H9 (cell line): ENCODE measurements around the gene NCS1. TPM values are rescaled to one million over a fixed set of nuclear protein-coding genes. Genes with fewer than 3 reads are reported as not detected.

Source experiments
- DNase-seq: peaks from one replicate; pipeline ENCODE4 v3.0.0-alpha.2; 2017
- H2AFZ ChIP-seq: one replicate; pipeline ENCODE4 v1.6.1; 2013; ENCODE audit warnings: mild to moderate bottlenecking, low read length, control low read depth, moderate library complexity
- H2AK5ac ChIP-seq: 2 replicates; pipeline ENCODE4 v1.6.1; 2013; ENCODE audit warnings: low read length, control low read depth, mixed read lengths; ENCODE audit not compliant: insufficient read length
- H2BK120ac ChIP-seq: one replicate; pipeline ENCODE4 v1.6.1; 2013; ENCODE audit warnings: low read depth, mild to moderate bottlenecking, low read length, control low read depth, inconsistent platforms; ENCODE audit not compliant: poor library complexity, severe bottlenecking
- H2BK12ac ChIP-seq: 2 replicates; pipeline ENCODE4 v1.6.1; 2013; ENCODE audit warnings: low read length, control low read depth, mixed read lengths, low read depth; ENCODE audit not compliant: insufficient read length
- H2BK15ac ChIP-seq: 2 replicates; pipeline ENCODE4 v1.6.1; 2013; ENCODE audit warnings: low read depth, low read length, control low read depth
- H2BK20ac ChIP-seq: one replicate; pipeline ENCODE4 v1.6.1; 2013; ENCODE audit warnings: low read depth, mild to moderate bottlenecking, low read length, control low read depth, inconsistent platforms; ENCODE audit not compliant: poor library complexity, severe bottlenecking
- H2BK5ac ChIP-seq: 2 replicates; pipeline ENCODE4 v1.6.1; 2013; ENCODE audit warnings: low read length, control low read depth, mixed read lengths; ENCODE audit not compliant: insufficient read length
- H3K14ac ChIP-seq: 2 replicates; pipeline ENCODE4 v1.6.1; 2013; ENCODE audit warnings: low read length, control low read depth; ENCODE audit not compliant: insufficient read depth
- H3K18ac ChIP-seq: 2 replicates; pipeline ENCODE4 v1.6.1; 2013; ENCODE audit warnings: low read depth, mild to moderate bottlenecking, mixed read lengths, low read length, control low read depth; ENCODE audit not compliant: insufficient read length
- H3K23ac ChIP-seq: 2 replicates; pipeline ENCODE4 v1.6.1; 2013; ENCODE audit warnings: low read length, control low read depth, mixed read lengths, low read depth; ENCODE audit not compliant: insufficient read length
- H3K23me2 ChIP-seq: 2 replicates; pipeline ENCODE4 v1.6.1; 2013; ENCODE audit warnings: low read depth, mild to moderate bottlenecking, mixed read lengths, low read length, control low read depth; ENCODE audit not compliant: insufficient read length, poor library complexity, severe bottlenecking
- H3K27ac ChIP-seq: 2 replicates; pipeline ENCODE4 v1.5.1; 2013; ENCODE audit warnings: low read length, control low read depth, mixed read lengths, low read depth; ENCODE audit not compliant: insufficient read length
- H3K27me3 ChIP-seq: 2 replicates; pipeline ENCODE4 v1.6.1; 2013; ENCODE audit warnings: low read length, control low read depth, inconsistent platforms; ENCODE audit not compliant: insufficient read depth
- H3K4ac ChIP-seq: 2 replicates; pipeline ENCODE4 v1.6.1; 2013; ENCODE audit warnings: low read depth, mild to moderate bottlenecking, control low read depth, inconsistent platforms, low read length, moderate library complexity
- H3K4me1 ChIP-seq: 2 replicates; pipeline ENCODE4 v1.6.1; 2013; ENCODE audit warnings: low read length, control low read depth, inconsistent platforms; ENCODE audit not compliant: insufficient read depth
- H3K4me2 ChIP-seq: 2 replicates; pipeline ENCODE4 v1.6.1; 2013; ENCODE audit warnings: low read length, control low read depth, mixed read lengths; ENCODE audit not compliant: insufficient read length, insufficient read depth
- H3K56ac ChIP-seq: 2 replicates; pipeline ENCODE4 v1.6.1; 2013; ENCODE audit warnings: low read depth, mild to moderate bottlenecking, mixed read lengths, low read length, control low read depth; ENCODE audit not compliant: insufficient read length
- H3K79me1 ChIP-seq: 2 replicates; pipeline ENCODE4 v1.6.1; 2013; ENCODE audit warnings: low read depth, mild to moderate bottlenecking, moderate library complexity, low read length, control low read depth, inconsistent platforms; ENCODE audit not compliant: insufficient read depth, poor library complexity, severe bottlenecking
- H3K79me2 ChIP-seq: 2 replicates; pipeline ENCODE4 v1.6.1; 2013; ENCODE audit warnings: low read length, control low read depth, inconsistent platforms; ENCODE audit not compliant: insufficient read depth
- H3K9ac ChIP-seq: 2 replicates; pipeline ENCODE4 v1.6.1; 2013; ENCODE audit warnings: low read length, control low read depth, mixed read lengths; ENCODE audit not compliant: insufficient read length; ENCODE audit errors: extremely low read depth
- H3K9me3 ChIP-seq: one replicate; pipeline ENCODE4 v1.6.1; 2013; ENCODE audit warnings: low read depth, low read length, inconsistent platforms; ENCODE audit not compliant: control insufficient read depth
- H3T11ph ChIP-seq: one replicate; pipeline ENCODE4 v1.6.1; 2013; ENCODE audit warnings: mild to moderate bottlenecking, low read length, control low read depth, inconsistent platforms
- H4K20me1 ChIP-seq: one replicate; pipeline ENCODE4 v1.6.1; 2013; ENCODE audit not compliant: control insufficient read depth, insufficient read length, insufficient read depth
- H4K5ac ChIP-seq: 2 replicates; pipeline ENCODE4 v1.6.1; 2013; ENCODE audit warnings: low read depth, mild to moderate bottlenecking, mixed read lengths, low read length, control low read depth; ENCODE audit not compliant: insufficient read length
- H4K8ac ChIP-seq: replicated peaks from 2 replicates; pipeline ENCODE4 v1.6.1; 2013; ENCODE audit warnings: low read length, control low read depth, mixed read lengths, low read depth; ENCODE audit not compliant: insufficient read length
- H4K91ac ChIP-seq: 2 replicates; pipeline ENCODE4 v1.6.1; 2013; ENCODE audit warnings: low read depth, mild to moderate bottlenecking, moderate library complexity, mixed read lengths, low read length, control low read depth; ENCODE audit not compliant: insufficient read length
- H3K27ac Mint-ChIP-seq, 3 experiments: 2 replicates in 2 of 3; 3 replicates in 1 of 3; pipeline ENCODE4 v1.8.0; 2020 to 2021; ENCODE audit warnings: mixed read lengths in 3 of 3, mild to moderate bottlenecking in 1 of 3, moderate library complexity in 1 of 3
- H3K27me3 Mint-ChIP-seq: 2 replicates; pipeline ENCODE4 v1.8.0; 2021; ENCODE audit warnings: low read depth, mild to moderate bottlenecking, moderate library complexity, mixed read lengths
- H3K36me3 Mint-ChIP-seq, 3 experiments: 2 replicates in 2 of 3; 3 replicates in 1 of 3; pipeline ENCODE4 v1.8.0; 2020 to 2021; ENCODE audit warnings: low read depth in 3 of 3, mixed read lengths in 3 of 3; ENCODE audit not compliant: insufficient read depth in 1 of 3
- H3K4me1 Mint-ChIP-seq, 2 experiments: 2 replicates each; pipeline ENCODE4 v1.8.0; 2020; ENCODE audit warnings: mixed read lengths in 2 of 2
- H3K4me3 Mint-ChIP-seq, 2 experiments: 2 replicates in 1 of 2; 3 replicates in 1 of 2; pipeline ENCODE4 v1.8.0; 2020 to 2021; ENCODE audit warnings: mild to moderate bottlenecking in 2 of 2, mixed read lengths in 2 of 2, moderate library complexity in 1 of 2
- H3K9me3 Mint-ChIP-seq, 2 experiments: 2 replicates in 1 of 2; 3 replicates in 1 of 2; pipeline ENCODE4 v1.8.0; 2020; ENCODE audit warnings: mild to moderate bottlenecking in 2 of 2, mixed read lengths in 2 of 2, moderate library complexity in 1 of 2
- CTCF ChIP-seq: fragments of 200-600 bp; sonication (generic); conservative IDR thresholded peaks from 3 replicates; pipeline ENCODE4 v1.8.0; 2021; ENCODE audit warnings: antibody characterized with exemption, mild to moderate bottlenecking
- WGBS: extraction: QIAGEN DNeasy Blood & Tissue Kit; methylation state at CpG from one replicate; pipeline ENCODE4 v1.1.7; 2013; ENCODE audit warnings: missing lambda C conversion rate, low lambda C conversion rate, mixed read lengths; ENCODE audit not compliant: insufficient read length; ENCODE audit errors: extremely low coverage; 5-methylcytosine and 5-hydroxymethylcytosine counted together
- total RNA-seq: library from RNA; stranded (reverse); gene quantifications from 2 replicates; pipeline ENCODE4 v1.2.1, GENCODE V29; 2021

Gene NCS1
- total RNA-seq, 1 experiment from 2014 or later, result 38.1 TPM

GRCh38 chr9:130259044-130259443, 86.8 kb downstream of the NCS1 start:
- Histone ChIP-seq H3T11ph (no peak overlapping the region), H2AFZ (no peak overlapping the region), H2BK15ac (no peak overlapping the region), H3K79me2 (no peaks in the 10 kb centered on the region), H3K14ac (no peak overlapping the region), H2BK120ac (no peak overlapping the region), H3K56ac (no peak overlapping the region), H3K9ac (no peak overlapping the region), H3K4ac (no peak overlapping the region), H3K4me1 (no peaks in the 10 kb centered on the region), H2BK5ac (no peak overlapping the region), H4K20me1 (no peaks in the 10 kb centered on the region), H3K18ac (no peak overlapping the region), H2BK20ac (no peak overlapping the region), H3K23me2 (no peaks in the 10 kb centered on the region), H4K91ac (no peak overlapping the region), H2AK5ac (no peak overlapping the region), H3K79me1 (no peaks in the 10 kb centered on the region), H3K27me3 (no peaks in the 10 kb centered on the region; the same call in 1 of the 2 replicates), H3K27ac (no peak overlapping the region), H2BK12ac (no peak overlapping the region), H3K4me2 (no peak overlapping the region), H4K8ac (no peak overlapping the region), H3K23ac (no peak overlapping the region), H3K9me3 (no peaks in the 10 kb centered on the region), H4K5ac (no peak overlapping the region)
- Mint-ChIP-seq H3K4me1 (peaks cover 22 to 30% of the 10 kb centered on the region in 2 experiments), H3K27ac (peak overlapping the region; percentile 77 to 99 (median 89)), H3K36me3 (peaks cover 5 to 21% (median 7%) of the 10 kb centered on the region in 3 experiments; a peak in 5 of 7 replicates), H3K27me3 (peaks cover 4% of the 10 kb centered on the region), H3K9me3 (peaks cover 13 to 16% of the 10 kb centered on the region in 2 experiments), H3K4me3 (peak overlapping the region in 1 of 2 experiments; percentile 6; a peak in 1 of 5 replicates)
- no peak for DNase-seq
- WGBS, result no CpG with 5 or more reads among the region's 4 CpGs
- TF ChIP-seq CTCF, result no peak
